Cerebellar cortex (tissue), 1 donor: Measurements from ENCODE around the gene RNASEH2A.
A peak's percentile ranks its signal among the peaks of the same experiment; 100 is the strongest.

Experiments
- DNase-seq: peaks from one replicate; pipeline ENCODE4 v3.0.0-alpha.2; 2015; ENCODE audit warnings: low spot score

The RNASEH2A gene

DNA sequence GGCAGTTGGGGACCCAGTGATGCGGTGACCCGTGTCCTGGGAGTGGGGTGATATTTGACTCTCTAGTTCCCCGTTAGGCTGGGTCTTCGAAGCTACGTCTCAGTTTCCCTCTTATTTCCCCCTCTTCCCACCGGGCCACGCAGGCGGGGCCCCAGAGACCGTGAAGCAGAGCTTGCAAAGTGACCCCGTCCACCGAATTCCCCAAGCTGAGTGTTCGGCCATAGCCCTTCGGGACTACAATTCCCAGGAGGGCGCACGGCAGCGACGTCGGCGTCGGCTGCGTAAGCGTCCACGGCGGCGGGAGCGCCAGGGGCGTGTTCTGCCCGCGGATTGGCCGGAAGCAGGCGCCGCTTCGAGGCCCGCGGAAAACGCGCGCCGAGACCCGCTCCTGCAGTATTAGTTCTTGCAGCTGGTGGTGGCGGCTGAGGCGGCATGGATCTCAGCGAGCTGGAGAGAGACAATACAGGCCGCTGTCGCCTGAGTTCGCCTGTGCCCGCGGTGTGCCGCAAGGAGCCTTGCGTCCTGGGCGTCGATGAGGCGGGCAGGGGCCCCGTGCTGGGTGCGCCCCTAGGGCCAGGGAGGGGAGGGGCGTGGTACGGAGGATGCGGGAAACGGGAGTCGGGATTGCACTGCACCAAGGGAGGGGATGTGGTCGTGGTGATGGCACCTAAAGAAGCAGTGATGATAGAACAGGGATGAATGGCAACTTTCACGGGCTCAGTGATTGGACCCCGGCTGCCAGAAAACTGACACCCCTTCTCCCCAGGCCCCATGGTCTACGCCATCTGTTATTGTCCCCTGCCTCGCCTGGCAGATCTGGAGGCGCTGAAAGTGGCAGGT is at the start of gene RNASEH2A:
TSS of gene RNASEH2A (plus strand) at position 343 of the 840 bp plus-strand sequence. CDS start at position 433, 90 bp downstream.
- peak; percentile 91 for DNase-seq

DNA sequence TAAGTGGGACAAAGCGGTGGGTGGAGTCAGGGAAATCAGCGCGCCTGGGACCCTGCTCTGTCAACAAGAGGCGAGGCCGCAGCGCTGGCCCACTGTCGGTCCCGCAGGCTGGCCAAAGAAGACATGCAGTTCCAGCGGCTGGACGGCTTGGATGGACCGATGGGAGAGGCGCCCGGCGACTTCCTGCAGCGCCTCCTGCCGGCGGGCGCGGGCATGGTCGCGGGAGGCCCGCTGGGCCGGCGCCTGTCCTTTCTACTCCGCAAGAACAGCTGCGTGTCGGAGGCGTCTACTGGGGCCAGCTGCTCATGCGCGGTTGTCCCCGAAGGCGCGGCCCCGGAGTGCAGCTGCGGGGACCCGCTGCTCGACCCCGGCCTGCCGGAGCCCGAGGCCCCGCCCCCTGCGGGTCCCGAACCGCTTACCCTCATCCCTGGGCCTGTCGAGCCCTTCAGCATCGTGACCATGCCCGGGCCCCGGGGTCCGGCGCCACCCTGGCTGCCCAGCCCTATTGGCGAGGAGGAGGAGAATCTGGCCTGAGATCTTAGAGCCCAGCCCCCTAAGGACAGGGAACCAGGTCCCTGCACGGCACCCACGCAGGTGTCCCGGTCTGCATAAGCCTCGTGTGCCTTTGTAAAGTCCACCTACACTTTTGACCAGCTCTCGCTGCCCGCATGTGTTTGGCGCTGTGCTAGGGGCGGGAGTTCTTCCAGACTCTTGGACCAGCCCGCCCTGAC is 48.7 kb upstream of the RNASEH2A start:
- DNase-seq: peak; percentile 57

DNA sequence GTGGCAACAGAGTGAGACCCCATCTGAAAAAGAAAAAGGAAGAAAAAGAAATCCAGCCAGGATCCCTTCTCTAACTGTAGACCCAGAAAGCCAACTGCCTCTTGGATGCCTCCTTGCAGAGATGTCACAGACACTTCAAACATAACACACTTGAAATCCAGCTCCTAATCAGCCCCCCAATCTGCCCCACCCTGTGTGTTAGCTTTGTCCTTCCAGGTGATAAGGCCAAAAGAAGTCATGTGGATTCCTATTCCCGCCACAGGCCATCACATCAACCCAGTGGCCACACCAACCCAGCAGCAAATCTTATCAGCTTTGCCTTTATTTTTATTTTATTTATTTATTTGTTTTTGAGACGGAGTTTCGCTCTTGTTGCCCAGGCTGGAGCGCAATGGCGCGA is 46.7 kb upstream of the RNASEH2A start:
- no peak for DNase-seq

DNA sequence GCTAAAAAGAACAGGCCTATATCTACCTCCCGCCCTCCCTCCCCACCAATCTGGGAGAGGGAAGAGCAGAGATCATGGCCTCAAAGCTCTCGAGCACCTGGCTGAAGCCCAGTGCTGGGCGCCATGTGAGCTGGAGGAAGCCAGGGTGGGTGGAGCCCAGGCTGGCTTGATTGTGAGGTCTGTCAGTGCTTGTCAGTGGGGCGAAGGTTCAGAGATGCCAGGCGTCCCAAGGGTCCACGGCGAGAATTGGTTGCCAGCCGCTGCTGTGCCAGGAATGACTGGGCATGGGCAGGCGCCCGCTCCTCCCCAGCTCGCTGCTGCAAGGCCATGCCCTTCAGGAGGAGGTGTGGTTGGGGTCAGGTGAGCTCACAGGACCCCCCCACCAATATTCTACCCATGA is 43.3 kb upstream of the RNASEH2A start:
- DNase-seq: no peak

DNA sequence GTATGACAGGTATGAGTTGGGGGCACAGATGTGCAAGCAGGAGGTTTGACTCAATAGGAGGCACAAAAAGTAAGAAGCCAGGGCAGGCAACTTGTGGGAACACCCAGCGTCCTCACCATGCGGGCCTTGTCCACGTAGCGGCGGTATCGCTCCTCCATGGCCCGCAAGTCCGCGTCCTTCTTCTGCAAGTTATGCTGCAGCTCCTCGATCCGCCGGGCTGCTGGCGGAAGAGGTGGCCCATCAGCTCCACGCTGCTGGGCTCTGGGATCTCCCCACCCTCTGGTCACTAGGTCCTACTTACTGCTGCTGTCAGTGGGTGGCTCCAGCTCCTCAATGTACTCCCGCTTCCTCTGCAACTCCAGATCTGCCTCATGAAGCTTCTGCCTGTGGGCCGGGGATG is 41.7 kb upstream of the RNASEH2A start:
- no peak for DNase-seq

DNA sequence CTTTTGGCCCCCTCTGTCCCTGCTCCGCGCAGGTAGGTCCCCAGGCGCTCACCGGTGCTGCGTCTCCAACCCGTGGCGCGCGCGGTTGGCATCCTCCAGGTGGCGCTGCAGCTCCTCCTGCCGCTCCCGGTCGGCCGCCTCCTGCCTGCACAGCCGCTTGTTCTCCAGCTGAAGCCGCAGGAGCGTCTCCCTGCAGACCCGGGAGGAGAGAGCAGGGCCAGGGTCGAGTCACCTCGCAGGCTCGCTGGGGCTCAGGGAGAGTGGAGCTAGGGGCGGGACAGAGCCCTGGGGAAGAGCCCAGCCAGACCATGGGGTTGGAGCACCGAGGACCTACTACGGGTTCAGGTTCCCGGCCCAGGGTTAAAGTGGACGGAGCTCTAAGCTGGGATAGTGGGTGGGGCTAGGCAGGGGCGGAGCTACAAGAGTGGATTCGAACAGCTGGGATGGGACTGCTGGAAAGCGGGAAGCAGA is 40.3 kb upstream of the RNASEH2A start:
- DNase-seq: no peak

DNA sequence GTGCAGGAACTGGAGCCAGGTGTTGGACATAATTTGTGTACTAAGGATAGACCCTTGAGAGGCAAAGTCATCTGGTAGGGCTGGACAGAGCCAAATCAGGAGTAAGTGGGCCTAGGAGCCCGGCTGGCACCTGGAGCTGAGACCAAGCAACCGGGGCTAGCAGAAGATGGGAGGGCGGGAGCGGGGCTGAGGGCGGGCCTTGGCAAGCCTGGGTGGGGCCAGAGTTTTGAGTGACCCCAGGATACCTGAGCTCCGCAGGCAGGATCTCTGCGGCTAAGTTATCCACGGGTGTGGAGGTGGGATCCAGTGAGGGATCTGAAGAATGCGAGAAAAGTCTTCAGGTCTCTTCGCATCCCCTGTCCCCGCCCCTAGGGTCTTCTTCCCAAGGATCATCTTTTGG is 39.2 kb upstream of the RNASEH2A start:
- no peak for DNase-seq

DNA sequence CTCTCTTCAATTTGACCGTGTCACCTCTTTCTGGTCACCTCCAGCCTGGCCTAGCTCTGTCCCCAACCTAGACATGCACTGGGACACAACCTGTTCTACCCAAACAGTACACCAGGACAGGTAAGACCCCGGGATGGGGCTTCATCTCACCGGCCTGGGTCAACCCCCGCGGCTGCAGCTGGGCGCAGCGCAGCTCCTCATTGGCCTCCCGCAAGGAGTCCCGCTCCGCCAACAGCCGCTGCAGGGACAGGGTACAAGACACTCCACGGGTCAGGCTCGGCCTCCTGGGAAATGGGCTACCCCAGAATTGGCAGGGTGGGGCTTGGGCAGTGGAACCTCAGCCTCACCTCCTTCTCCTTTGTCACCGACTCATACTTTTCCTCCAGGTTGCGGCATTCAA is 38.7 kb upstream of the RNASEH2A start:
- DNase-seq: no peak

DNA sequence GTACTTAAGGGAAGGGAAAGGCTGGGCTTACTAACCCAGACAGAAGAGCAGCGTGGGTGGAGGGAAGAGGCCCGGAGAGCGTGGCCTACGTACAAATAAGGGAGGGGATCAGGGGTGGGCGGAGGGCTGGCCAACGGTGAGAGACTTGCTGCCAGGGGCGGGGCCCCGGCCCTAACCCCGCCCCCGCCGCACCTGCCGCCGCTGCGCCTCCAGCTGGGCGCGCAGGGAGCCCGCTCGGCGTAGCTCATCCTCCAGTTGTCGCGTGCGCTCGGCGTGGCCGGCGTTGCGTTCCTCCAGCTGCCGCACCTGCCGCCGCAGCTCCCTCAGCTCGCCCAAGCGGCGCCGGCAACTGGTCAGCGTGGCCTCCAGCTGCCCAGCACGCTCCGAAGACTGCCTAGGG is 36.7 kb upstream of the RNASEH2A start:
- DNase-seq: no peak

DNA sequence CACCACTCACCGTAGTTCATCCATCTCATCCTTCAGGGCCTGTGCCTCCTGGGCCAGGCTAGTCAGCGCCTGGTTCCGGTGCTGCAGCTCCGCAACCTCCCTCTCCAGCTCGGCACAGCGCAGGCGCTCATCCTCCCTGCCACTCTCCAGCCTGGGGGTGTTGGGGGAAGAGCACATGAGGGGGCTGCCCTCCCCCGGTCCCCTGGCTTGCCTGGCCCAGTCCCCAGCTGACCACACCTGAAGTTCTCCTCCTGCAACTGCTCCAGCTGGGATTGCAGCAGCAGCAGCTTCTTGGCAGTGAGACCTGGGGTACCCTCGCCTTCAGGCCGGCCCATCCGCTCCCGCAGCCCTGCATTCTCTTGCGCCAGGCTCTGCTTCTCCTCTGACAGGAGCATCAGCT is 35.5 kb upstream of the RNASEH2A start:
- DNase-seq: no peak

DNA sequence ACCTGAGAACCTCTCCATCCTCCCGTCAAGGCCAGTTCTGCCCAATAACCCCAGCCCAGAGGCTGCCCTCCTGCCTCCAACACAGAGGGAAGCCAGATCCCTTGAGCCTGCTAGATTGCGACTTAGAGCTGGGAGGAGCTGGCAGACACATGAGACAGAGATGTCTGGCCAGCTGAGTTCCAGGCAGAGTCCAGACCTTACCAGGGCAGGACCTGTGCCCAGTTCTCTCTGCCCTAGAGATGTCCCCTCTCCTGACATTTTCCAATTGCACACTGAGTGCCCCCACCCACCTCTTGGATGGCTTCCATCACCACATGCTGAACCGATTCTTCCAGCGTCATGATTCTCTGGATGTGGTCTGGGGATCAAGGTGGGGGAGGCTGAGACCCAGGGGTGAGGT is 34.1 kb upstream of the RNASEH2A start:
- DNase-seq: no peak

DNA sequence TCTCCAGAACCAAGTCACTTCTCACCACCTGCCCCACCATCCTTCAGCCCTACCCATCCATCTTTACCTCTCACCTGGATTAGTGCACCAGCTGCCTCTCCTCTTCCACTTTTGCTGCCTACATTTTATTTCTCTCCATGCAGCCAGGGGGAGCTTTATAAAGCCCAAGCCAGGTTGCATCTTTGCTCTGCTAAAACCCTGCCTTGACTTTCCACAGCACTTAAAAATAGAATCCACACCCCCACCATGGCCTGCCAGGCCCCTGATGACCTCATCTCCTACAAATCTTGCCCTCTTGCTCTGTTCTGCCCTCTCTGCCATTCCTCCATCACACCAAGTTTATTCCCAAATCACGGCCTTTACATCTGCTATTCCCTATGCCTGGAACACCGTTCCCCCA is 32.8 kb upstream of the RNASEH2A start:
- DNase-seq: no peak

DNA sequence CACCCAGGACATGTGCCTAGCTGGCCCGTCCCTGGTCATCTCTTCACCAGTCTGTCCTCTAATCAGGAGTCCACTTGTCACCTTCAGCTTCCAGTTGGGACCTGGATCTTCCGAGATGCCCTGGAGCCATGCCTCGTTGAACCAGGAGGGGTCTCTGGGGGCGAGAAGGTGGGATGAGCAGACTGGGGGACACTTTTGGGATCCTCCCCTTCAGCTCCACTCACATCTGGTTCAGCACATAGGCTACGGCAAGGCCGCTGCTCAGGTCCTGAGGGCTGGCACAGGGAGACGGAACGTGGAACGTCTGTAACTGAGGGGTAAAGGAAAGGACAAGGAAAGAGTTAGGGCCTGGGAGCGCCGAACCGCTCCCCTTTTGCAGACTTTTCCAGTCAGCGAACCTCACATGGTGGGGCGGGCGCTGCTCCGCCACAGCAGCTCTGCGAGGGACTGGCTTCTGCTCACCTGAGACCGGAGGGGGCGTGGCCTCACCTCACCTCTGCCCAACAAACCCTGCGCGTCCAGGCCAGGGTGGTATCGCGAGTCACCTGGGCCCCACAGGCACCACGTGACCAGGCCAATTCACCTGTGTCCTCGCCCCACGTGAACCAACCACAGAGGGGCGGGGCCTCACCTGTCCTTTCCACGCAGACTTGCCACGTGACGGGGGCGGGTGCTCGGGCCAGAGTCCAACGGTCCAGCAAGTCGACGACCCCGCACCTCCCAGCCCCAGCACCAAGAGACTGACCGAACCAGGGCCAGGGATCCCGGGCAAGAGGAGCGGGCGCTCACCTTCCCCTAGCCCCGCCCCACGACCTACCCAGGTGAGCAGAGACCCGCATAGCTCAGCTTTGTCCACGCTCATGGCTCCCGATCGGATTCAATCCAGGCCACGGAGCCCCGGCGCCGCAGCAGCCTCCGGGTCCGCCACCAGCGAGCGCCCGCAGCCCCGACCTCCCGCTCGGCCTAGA is 31.5 kb upstream of the RNASEH2A start, which contains the start of gene HOOK2:
TSS of gene HOOK2 (minus strand) at position 965 of the 968 bp plus-strand sequence. CDS start at position 862, 103 bp downstream.
- no peak for DNase-seq

DNA sequence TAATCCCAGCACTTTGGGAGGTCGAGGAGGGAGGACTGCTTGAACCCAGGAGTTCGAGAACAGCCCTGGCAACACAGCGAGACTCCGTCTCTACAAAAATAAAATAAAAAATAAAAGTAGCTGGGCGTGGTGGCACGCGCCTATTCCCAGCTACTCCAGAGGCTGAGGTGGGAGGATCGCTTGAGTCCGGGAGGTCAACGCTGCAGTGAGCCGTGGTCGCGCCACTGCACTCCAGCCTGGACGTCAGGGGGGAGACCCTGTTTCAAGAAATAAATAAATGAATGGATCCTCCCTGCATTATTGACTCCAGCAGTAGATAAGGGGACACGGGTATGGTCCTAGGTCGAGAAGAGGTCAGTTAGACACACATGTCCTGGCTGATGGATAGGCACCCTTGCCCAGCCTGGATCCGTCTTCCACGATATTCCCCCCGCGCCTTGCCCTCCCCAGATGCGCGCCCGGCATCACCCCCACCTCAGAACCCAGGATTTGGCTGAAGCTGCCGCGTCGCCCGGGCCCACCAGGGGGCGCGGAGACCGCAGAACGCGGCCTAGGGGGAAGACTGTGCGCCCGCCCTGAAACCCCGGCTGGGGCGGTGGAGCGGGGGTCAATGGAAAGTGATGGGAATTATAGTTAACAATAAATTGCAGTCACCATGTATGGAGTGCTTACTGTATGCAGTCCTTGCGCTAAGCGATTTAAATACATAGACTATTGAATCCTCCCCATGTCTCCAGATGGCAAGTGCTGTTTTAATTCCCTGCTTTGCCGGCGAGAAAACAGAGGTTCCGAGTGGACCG is 29.0 kb upstream of the RNASEH2A start:
- DNase-seq: peak; percentile 80

DNA sequence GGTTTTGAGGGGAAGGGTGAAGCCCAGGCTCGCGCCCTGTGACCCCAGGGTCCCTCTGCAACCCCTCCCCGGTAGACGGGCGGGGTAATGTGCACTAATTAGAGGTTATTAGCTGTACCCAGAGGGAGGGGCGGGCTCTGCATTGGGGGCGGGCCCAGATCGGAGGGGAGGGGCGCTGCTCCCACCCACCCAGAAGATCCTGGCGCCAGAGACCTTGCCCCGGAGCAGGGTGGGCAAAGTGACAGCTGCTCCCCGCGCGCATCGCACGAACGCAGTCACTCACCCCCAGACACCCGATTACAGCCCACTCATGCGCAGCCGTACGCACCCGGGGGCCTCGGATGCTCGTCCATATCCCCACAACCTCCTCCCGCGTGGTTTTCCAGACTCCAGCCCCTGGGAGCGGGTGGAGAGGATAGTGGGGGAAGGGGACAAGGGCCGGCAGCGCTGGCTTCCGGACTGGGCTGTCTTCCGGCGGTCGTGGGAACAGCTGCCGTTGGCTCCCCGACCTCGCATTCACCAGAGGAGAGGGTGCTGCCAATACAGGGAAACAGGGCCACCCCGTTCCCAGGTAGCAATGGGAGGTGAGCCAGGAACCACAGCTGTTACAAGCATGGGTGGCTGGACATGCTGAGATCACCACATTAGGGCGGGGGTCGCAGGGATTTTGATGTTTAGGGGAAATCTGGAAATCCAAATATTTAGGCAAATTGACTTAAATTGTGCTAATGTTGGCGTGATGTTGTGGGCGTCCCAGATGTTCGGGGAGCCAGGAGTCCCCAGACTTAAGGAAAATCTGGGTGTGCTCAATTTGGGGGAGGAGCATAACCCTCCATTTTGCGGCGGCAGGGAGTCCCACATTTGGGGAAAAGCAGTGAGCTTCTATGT is 28.1 kb upstream of the RNASEH2A start:
- DNase-seq: peak; percentile 66

DNA sequence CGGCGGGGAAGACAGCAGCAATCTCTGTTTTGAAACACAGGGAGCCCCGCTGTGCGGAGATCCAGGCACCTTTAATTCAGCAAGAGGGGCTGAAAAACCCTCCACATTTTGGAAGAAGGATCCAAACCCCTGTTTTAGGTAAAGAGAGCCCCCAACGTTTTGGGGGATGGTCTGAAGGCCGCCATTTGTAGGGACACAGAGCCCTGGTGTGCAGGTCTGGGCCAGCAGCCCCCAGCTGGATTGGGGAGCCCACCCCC is 27.6 kb upstream of the RNASEH2A start:
- DNase-seq: no peak

DNA sequence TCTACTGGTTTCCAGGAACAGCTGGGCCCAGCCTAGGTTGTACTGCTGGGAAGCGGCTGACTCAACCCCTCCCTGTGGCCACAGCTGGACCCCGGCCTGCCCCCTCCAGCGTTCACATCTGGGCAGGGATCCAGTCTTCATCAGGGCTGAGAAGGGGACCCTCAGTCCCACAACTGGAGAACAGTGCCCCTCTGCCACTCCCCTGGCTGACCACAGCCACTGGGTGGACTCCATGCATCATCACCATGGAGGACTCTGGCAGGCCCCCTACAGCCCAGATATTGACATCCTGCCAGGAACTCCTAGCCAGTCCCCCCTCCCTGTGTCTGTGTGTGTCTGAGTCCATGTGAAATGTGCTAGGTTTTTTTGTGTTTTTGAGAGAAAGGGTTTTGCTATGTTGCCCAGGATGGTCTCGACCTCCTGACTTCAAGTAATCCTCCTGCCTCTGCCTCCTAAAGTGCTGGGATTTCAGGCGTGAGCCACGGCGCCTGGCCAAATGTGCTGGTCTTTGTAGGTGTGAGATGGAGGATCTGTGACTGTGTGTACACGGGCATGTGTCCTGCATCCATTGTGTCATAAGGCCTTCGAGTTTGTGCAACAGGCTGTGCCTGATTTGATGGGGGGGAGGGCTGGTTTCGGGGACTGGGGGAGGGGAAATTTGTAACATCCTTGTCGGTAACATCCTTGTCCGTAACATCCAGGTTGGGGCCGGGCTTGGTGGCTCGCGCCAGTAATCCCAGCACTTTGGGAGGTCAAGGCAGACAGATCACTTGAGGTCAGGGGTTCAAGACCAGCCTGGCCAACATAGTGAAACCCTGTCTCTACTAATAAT is 27.0 kb upstream of the RNASEH2A start:
- DNase-seq: peak; percentile 76

DNA sequence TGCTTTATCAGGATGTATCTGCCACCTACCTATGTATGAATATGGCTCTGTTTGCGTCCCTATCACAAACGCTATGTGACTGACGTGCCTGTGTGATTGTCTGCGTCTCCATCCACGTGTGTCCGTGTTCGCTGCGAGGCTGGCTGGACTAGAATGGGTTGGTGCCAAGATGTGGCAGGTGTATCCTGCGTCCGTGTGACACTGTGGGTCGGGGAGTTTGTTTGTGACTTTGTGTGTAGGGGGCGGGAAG is 24.3 kb upstream of the RNASEH2A start:
- DNase-seq: no peak

DNA sequence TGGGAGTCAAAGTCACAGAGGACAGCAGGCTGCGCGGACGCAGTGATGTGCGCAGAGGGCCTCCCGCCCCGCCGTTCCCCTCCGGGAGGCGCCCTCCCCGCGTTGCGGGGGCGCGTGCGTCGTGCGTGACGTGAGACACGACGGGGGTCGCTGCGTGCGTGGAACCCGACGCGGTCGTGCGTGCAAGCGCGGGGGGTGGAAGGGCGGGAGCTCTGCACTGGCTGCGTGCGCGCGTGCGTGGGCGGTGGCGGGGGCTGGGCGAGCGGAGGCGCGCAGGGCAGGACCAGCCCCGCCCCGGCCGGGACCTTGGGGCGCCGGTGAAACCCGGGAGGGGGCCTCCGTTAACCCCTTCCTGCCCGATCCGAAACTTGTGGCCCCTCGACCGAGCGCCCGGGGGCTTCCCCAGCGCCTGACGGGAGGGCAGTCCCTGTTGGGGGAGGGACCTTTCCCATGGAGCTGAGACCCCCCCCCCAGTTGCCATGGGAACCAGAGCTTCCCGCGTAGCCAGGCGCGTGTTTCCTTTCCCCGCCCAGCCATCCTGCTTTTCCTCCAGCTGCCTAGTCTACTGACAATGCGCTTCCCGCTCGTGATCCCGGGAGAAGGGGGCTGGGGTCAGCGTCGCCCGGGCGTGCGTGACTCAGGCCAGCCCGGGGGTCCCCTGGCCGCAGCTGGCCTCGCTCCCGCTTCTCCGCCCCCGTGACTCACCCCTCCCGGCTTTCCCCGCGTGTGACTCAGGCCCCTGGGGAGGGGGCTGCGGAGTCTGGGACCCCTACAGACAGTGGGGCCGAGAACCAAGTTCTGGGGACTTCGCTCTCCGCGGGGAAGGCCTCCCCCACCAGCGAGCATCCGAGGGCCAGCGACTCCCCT is 23.7 kb upstream of the RNASEH2A start:
- peak; percentile 86 for DNase-seq
